ENCODE measurements around the gene RAB11A. TPM values are rescaled to one million over a fixed set of nuclear protein-coding genes. Genes with fewer than 3 reads are reported as not detected.

RAB11A gene
- total and polyA plus RNA-seq, 2 donors (not counting 3 experiments of a cell fraction or from before 2014, with no cell fraction given): 239 to 250 TPM

DNA sequence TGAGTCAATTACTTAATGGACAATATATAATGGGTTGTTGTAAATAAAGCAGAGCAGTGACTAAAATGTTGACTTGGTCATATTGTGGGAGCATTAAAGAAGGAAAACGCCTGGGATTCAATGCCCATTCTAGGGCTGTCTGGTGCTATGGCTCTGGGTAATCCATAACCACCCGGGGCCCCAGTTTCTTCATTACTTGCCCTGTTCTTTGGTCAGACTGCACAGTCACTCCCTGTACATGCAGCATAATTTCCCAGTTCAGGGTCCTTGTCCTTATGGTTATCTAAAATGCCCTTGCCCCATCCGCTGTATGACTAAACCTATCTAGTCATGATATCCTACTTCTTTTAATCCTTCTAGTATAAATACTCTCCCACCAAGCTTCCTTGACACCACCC lies 49.7 kb upstream of the RAB11A start:
- FAIRE-seq: peak; percentile 15
- H3K4me2 ChIP-seq (ENCODE audit: insufficient read depth, low read length): peak overlapping the region; percentile 74
- no TSS peak for BruUV-seq (replicated peaks)
- peak; percentile 52 for DNase-seq (ENCODE audit: low read depth, low spot score)
- H3K9me1 ChIP-seq (replicated peaks; ENCODE audit: control insufficient read depth, extremely low read depth, insufficient read depth, low read length): no peaks in the 10 kb centered on the region
- no peaks in the 10 kb centered on the region for H3K36me3 ChIP-seq (ENCODE audit: control insufficient read depth in 2 of 2, extremely low read depth in 1 of 2, insufficient read depth in 2 of 2, low read length in 2 of 2)
- H2AFZ ChIP-seq (ENCODE audit: low read depth, low read length): no peak overlapping the region
- H4K20me1 ChIP-seq (replicated peaks; ENCODE audit: control insufficient read depth, extremely low read depth, insufficient read depth, low read length): no peaks in the 10 kb centered on the region
- POLR2A ChIA-PET: interaction anchor here (0.6 kb wide), 1 partner anchor 1330 kb away, joined by 5 read pairs; no protein-coding TSS in a partner anchor
- CTCF ChIA-PET: interaction anchor here (0.6 to 2.1 kb wide), 8 partner anchors 10 to 151 kb away, joined by 3 to 12 read pairs (median 3); no protein-coding TSS in a partner anchor
- no peaks in the 10 kb centered on the region for H3K27me3 ChIP-seq (ENCODE audit: control insufficient read depth in 2 of 2, insufficient read depth in 2 of 2, low read length in 2 of 2)
- H3K27ac ChIP-seq (ENCODE audit: insufficient read depth, low read depth, low read length): peak overlapping the region; percentile 88
- TF ChIP-seq FOS (IDR thresholded peaks at IDR 0.05; ENCODE audit: borderline replicate concordance, insufficient read depth, low read length): peak; percentile 50
- no peak for TF ChIP-seq EZH2 (IDR thresholded peaks at IDR 0.05; ENCODE audit: borderline replicate concordance, low read depth, low read length, severe bottlenecking)
- TF ChIP-seq GATA2 (IDR thresholded peaks at IDR 0.05; ENCODE audit: insufficient read depth, insufficient read length, low read depth, low read length): peak; percentile 68
- no peak for TF ChIP-seq JUN (IDR thresholded peaks at IDR 0.05; ENCODE audit: borderline replicate concordance, insufficient read depth, insufficient read length, low read depth)
- no peak for TF ChIP-seq MAX (IDR thresholded peaks at IDR 0.05; ENCODE audit: insufficient read depth, insufficient read length)
- H3K9me3 ChIP-seq (replicated peaks; ENCODE audit: control insufficient read depth, insufficient read depth, low read length): no peaks in the 10 kb centered on the region
- peaks cover 20% of the 10 kb centered on the region for H3K4me1 ChIP-seq (ENCODE audit: control insufficient read depth, extremely low read depth, insufficient read depth, low read length)
- no peak overlapping the region for H3K4me3 ChIP-seq (replicated peaks in 1 of 3; ENCODE audit: insufficient read depth in 1 of 3, low read depth in 1 of 3, low read length in 3 of 3)
- dilution Hi-C loops (cut with MboI; ENCODE audit: extremely low pct_ligation_motif_present, low sequenced_read_pairs) (no loop called here), intact Hi-C loops (cut with micrococcal nuclease) (loop anchor here (1.0 to 2.0 kb wide), 4 partner anchors 13 to 27 kb away; partner anchors contain the start of gene DENND4A)
- H3K79me2 ChIP-seq (ENCODE audit: control insufficient read depth, insufficient read depth, low read length): no peaks in the 10 kb centered on the region
- H3K9ac ChIP-seq (replicated peaks; ENCODE audit: extremely low read depth, insufficient read depth, low read length): peak overlapping the region; percentile 58

DNA sequence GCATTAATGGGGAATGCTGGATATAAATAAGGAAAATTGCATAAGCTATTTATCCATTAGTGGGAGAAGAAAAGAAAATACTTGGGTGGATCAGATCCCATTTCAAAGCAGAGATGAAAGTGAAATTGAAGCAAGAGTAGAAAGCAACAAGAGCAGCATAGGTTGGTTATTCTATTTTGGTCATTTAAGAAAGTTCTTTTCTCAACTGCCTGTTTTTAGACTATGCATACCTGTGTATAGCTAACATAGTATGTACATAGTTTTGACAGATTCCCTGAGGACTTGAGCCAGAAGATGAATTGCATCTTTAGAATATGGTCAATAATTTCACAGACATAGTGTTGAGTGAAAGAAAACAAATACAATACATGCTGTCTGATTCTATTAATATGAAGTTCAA lies 48.2 kb upstream of the RAB11A start:
- ChIA-PET POLR2A (interaction anchor here (0.7 kb wide), 1 partner anchor 218 kb away, joined by 4 read pairs; no protein-coding TSS in a partner anchor), CTCF (interaction anchor here (1.1 kb wide), 1 partner anchor 8 kb away, joined by 3 read pairs; no protein-coding TSS in a partner anchor)
- H3K9me1 ChIP-seq (replicated peaks; ENCODE audit: control insufficient read depth, extremely low read depth, insufficient read depth, low read length): no peaks in the 10 kb centered on the region
- no peaks in the 10 kb centered on the region for H3K9me3 ChIP-seq (replicated peaks; ENCODE audit: control insufficient read depth, insufficient read depth, low read length)
- TF ChIP-seq FOS (IDR thresholded peaks at IDR 0.05; ENCODE audit: borderline replicate concordance, insufficient read depth, low read length): no peak
- TF ChIP-seq, protein P1, sequence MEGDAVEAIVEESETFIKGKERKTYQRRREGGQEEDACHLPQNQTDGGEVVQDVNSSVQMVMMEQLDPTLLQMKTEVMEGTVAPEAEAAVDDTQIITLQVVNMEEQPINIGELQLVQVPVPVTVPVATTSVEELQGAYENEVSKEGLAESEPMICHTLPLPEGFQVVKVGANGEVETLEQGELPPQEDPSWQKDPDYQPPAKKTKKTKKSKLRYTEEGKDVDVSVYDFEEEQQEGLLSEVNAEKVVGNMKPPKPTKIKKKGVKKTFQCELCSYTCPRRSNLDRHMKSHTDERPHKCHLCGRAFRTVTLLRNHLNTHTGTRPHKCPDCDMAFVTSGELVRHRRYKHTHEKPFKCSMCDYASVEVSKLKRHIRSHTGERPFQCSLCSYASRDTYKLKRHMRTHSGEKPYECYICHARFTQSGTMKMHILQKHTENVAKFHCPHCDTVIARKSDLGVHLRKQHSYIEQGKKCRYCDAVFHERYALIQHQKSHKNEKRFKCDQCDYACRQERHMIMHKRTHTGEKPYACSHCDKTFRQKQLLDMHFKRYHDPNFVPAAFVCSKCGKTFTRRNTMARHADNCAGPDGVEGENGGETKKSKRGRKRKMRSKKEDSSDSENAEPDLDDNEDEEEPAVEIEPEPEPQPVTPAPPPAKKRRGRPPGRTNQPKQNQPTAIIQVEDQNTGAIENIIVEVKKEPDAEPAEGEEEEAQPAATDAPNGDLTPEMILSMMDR (IDR thresholded peaks at IDR 0.05; ENCODE audit: extremely low read depth in 1 of 2, insufficient read depth in 1 of 2, low read depth in 1 of 2, low read length in 2 of 2): no peak
- TF ChIP-seq POLR2AphosphoS5 (IDR thresholded peaks at IDR 0.05; ENCODE audit: insufficient read depth, low read depth, low read length): no peak
- no peak for TF ChIP-seq POLR2A (IDR thresholded peaks at IDR 0.05; ENCODE audit: low read depth, low read length)
- no peak for TF ChIP-seq MYC (IDR thresholded peaks at IDR 0.05; ENCODE audit: low read depth, low read length)
- no peak for TF ChIP-seq JUN (IDR thresholded peaks at IDR 0.05; ENCODE audit: borderline replicate concordance, insufficient read depth, insufficient read length, low read depth)
- TF ChIP-seq EZH2 (IDR thresholded peaks at IDR 0.05; ENCODE audit: borderline replicate concordance, low read depth, low read length, severe bottlenecking): no peak
- no peak for TF ChIP-seq MAX (IDR thresholded peaks at IDR 0.05; ENCODE audit: insufficient read depth, insufficient read length)
- TF ChIP-seq GATA2 (IDR thresholded peaks at IDR 0.05; ENCODE audit: insufficient read depth, insufficient read length, low read depth, low read length): no peak
- no TSS peak for BruUV-seq (replicated peaks)
- H3K4me1 ChIP-seq (ENCODE audit: control insufficient read depth, extremely low read depth, insufficient read depth, low read length): peaks cover 20% of the 10 kb centered on the region
- DNase-seq (ENCODE audit: low read depth, low spot score) (no peak), FAIRE-seq (no peak)
- H3K4me3 ChIP-seq (replicated peaks in 1 of 3; ENCODE audit: insufficient read depth in 1 of 3, low read depth in 1 of 3, low read length in 3 of 3): no peak overlapping the region
- H3K79me2 ChIP-seq (ENCODE audit: control insufficient read depth, insufficient read depth, low read length): no peaks in the 10 kb centered on the region
- no peak overlapping the region for H3K27ac ChIP-seq (ENCODE audit: insufficient read depth, low read depth, low read length)
- H3K9ac ChIP-seq (replicated peaks; ENCODE audit: extremely low read depth, insufficient read depth, low read length): no peak overlapping the region
- H3K4me2 ChIP-seq (ENCODE audit: insufficient read depth, low read length): no peak overlapping the region
- dilution Hi-C loops (cut with MboI; ENCODE audit: extremely low pct_ligation_motif_present, low sequenced_read_pairs): no loop called here
- no peaks in the 10 kb centered on the region for H4K20me1 ChIP-seq (replicated peaks; ENCODE audit: control insufficient read depth, extremely low read depth, insufficient read depth, low read length)
- no peaks in the 10 kb centered on the region for H3K27me3 ChIP-seq (ENCODE audit: control insufficient read depth in 2 of 2, insufficient read depth in 2 of 2, low read length in 2 of 2)
- H3K36me3 ChIP-seq (ENCODE audit: control insufficient read depth in 2 of 2, extremely low read depth in 1 of 2, insufficient read depth in 2 of 2, low read length in 2 of 2): no peaks in the 10 kb centered on the region
- H2AFZ ChIP-seq (ENCODE audit: low read depth, low read length): no peak overlapping the region
- intact Hi-C loops (cut with micrococcal nuclease): loop anchor here (5.0 kb wide), 1 partner anchor 84 kb away; no protein-coding TSS in a partner anchor

Data from endothelial cell of umbilical vein (primary cell).